Measurements from ENCODE around the gene UBE2QL1. TPM values are rescaled to one million over a fixed set of nuclear protein-coding genes. Genes with fewer than 3 reads are reported as not detected.
"Not testable (repeated sequence)": the region's sequence is repeated elsewhere in the genome, so short reads cannot be mapped to it uniquely, and the experiment has no call there.

UBE2QL1 gene
- total RNA-seq, 2 experiments from 2014 or later, result not detected

- Histone ChIP-seq H2AFZ (ENCODE audit: low read length) (no peak overlapping the region), H3K9me2 (ENCODE audit: insufficient read depth, low read length) (no peaks in the 10 kb centered on the region), H4K20me1 (ENCODE audit: insufficient read depth, low read length) (no peaks in the 10 kb centered on the region), H3K36me3 (ENCODE audit: insufficient read depth, low read length) (no peaks in the 10 kb centered on the region), H3K4me2 (ENCODE audit: low read length) (no peak overlapping the region), H3K4me1 (ENCODE audit: insufficient read depth, low read length, poor library complexity, severe bottlenecking) (no peaks in the 10 kb centered on the region), H3K9me3 (ENCODE audit: low read length) (no peaks in the 10 kb centered on the region), H3K4me3 (ENCODE audit: low read depth, low read length, poor library complexity, severe bottlenecking) (no peak overlapping the region), H3K79me2 (ENCODE audit: insufficient read depth, low read depth, low read length) (no peaks in the 10 kb centered on the region), H3K27ac (ENCODE audit: low read depth, low read length, poor library complexity, severe bottlenecking) (no peak overlapping the region)
- ChIA-PET CTCF (ENCODE audit: unreplicated experiment) (no interaction called here), POLR2A (no interaction called here)
- BruUV-seq (replicated peaks), result no TSS peak
- intact Hi-C loops (cut with micrococcal nuclease; ENCODE audit: unreplicated experiment), result no loop called here
- no peak for TF ChIP-seq CTCF (conservative IDR thresholded peaks at IDR 0.05; ENCODE audit: low read length)
- TF ChIP-seq EZH2phosphoT487 (IDR thresholded peaks at IDR 0.05; ENCODE audit: borderline replicate concordance, low read depth, low read length), result no peak
- no peak for DNase-seq (ENCODE audit: low spot score)
Measured at GRCh38 chr5:6510132-6510531, 61.5 kb downstream of the UBE2QL1 start.

DNA sequence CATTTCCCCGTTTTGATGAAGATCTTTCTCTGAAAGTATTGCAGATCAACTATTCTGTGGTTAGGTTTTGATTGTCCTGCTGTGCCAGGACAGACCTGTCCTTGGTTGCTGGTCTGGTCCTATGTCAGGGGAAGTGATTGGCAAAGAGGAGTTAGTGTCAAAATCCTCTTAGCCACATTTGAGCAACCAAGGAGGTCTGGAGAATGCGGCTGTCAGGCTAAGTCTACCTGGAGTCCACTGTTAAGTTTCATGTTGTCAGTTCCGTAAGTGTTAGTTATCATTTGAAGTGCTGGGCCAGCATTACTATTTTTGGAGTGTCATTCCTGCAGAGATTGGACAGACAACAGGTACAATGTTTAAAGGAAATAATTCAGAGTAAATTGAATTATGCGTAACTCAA, 62.3 kb downstream of the UBE2QL1 start:
- Histone ChIP-seq H3K9me2 (ENCODE audit: insufficient read depth, low read length) (no peaks in the 10 kb centered on the region), H3K4me3 (ENCODE audit: low read depth, low read length, poor library complexity, severe bottlenecking) (no peak overlapping the region), H4K20me1 (ENCODE audit: insufficient read depth, low read length) (no peaks in the 10 kb centered on the region), H3K4me1 (ENCODE audit: insufficient read depth, low read length, poor library complexity, severe bottlenecking) (no peaks in the 10 kb centered on the region), H3K9me3 (ENCODE audit: low read length) (no peaks in the 10 kb centered on the region), H2AFZ (ENCODE audit: low read length) (no peak overlapping the region), H3K79me2 (ENCODE audit: insufficient read depth, low read depth, low read length) (no peaks in the 10 kb centered on the region), H3K36me3 (ENCODE audit: insufficient read depth, low read length) (no peaks in the 10 kb centered on the region), H3K4me2 (ENCODE audit: low read length) (no peak overlapping the region), H3K27ac (ENCODE audit: low read depth, low read length, poor library complexity, severe bottlenecking) (no peak overlapping the region)
- ChIA-PET POLR2A (no interaction called here), CTCF (ENCODE audit: unreplicated experiment) (no interaction called here)
- no peak for DNase-seq (ENCODE audit: low spot score)
- no TSS peak for BruUV-seq (replicated peaks)
- intact Hi-C loops (cut with micrococcal nuclease; ENCODE audit: unreplicated experiment), result no loop called here
- no peak for TF ChIP-seq EZH2phosphoT487 (IDR thresholded peaks at IDR 0.05; ENCODE audit: borderline replicate concordance, low read depth, low read length)
- no peak for TF ChIP-seq CTCF (conservative IDR thresholded peaks at IDR 0.05; ENCODE audit: low read length)

DNA sequence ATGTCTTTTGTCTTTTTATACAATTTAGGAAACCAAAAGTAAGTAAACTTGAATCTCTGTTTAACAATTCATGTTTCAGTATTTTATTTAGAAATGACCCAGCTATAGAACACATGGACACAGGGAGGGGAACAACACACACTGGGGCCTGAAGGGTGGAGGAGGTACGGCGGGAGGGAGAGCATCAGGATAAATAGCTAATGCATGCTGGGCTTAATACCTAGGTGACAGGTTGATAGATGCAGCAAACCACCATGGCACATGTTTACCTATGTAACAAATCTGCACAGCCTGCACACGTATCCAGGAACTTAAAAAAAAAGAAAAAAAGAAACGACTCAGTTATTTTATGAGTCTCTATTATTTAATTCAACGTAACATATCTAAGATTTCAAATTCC, 67.2 kb downstream of the UBE2QL1 start:
- H3K27ac ChIP-seq (ENCODE audit: low read depth, low read length, poor library complexity, severe bottlenecking); H3K4me3 ChIP-seq (ENCODE audit: low read depth, low read length, poor library complexity, severe bottlenecking); H3K4me2 ChIP-seq (ENCODE audit: low read length); H3K79me2 ChIP-seq (ENCODE audit: insufficient read depth, low read depth, low read length); H3K36me3 ChIP-seq (ENCODE audit: insufficient read depth, low read length); H3K9me2 ChIP-seq (ENCODE audit: insufficient read depth, low read length); DNase-seq (ENCODE audit: low spot score); CTCF ChIA-PET (ENCODE audit: unreplicated experiment); intact Hi-C loops (cut with micrococcal nuclease; ENCODE audit: unreplicated experiment); POLR2A ChIA-PET; H3K4me1 ChIP-seq (ENCODE audit: insufficient read depth, low read length, poor library complexity, severe bottlenecking); H2AFZ ChIP-seq (ENCODE audit: low read length); BruUV-seq (replicated peaks); H4K20me1 ChIP-seq (ENCODE audit: insufficient read depth, low read length); H3K9me3 ChIP-seq (ENCODE audit: low read length): not testable (repeated sequence)
